Measurements from ENCODE around the gene NUCB2.
"Not testable (repeated sequence)": the region's sequence is repeated elsewhere in the genome, so short reads cannot be mapped to it uniquely, and the experiment has no call there.

The NUCB2 gene

GRCh38 chr11:17266781-17267180 is 9.8 kb upstream of the NUCB2 start:
- TF ChIP-seq, protein P1, sequence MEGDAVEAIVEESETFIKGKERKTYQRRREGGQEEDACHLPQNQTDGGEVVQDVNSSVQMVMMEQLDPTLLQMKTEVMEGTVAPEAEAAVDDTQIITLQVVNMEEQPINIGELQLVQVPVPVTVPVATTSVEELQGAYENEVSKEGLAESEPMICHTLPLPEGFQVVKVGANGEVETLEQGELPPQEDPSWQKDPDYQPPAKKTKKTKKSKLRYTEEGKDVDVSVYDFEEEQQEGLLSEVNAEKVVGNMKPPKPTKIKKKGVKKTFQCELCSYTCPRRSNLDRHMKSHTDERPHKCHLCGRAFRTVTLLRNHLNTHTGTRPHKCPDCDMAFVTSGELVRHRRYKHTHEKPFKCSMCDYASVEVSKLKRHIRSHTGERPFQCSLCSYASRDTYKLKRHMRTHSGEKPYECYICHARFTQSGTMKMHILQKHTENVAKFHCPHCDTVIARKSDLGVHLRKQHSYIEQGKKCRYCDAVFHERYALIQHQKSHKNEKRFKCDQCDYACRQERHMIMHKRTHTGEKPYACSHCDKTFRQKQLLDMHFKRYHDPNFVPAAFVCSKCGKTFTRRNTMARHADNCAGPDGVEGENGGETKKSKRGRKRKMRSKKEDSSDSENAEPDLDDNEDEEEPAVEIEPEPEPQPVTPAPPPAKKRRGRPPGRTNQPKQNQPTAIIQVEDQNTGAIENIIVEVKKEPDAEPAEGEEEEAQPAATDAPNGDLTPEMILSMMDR (IDR thresholded peaks at IDR 0.05; ENCODE audit: low read depth, low read length), result no peak
- Histone ChIP-seq H3K9me3 (no peaks in the 10 kb centered on the region), H3K27me3 (no peaks in the 10 kb centered on the region), H3K4me3 (ENCODE audit: low read depth, low read length) (no peak overlapping the region), H3K4me1 (no peaks in the 10 kb centered on the region), H3K36me3 (no peaks in the 10 kb centered on the region)
- DNase-seq, result no peak

DNA sequence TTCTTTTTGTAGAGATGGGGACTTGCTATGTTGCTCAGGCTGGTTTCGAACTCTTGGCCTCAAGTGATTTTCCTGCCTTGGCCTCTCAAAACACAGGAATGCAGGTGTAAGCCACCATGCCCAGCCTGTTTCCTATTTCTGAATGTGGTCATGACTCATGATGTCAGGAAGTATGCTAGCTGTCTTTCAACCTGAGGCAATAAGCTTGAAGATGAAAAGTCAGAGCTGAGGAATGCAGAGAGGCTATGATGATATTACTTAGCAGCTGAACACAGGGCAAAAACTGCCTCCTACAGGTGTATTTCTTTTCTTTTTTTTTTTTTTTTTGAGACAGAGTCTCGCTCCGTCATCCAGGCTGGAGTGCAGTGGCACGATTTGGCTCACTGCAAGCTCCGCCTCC is 9.0 kb upstream of the NUCB2 start:
- no peaks in the 10 kb centered on the region for H3K9me3 ChIP-seq
- H3K27me3 ChIP-seq, result no peaks in the 10 kb centered on the region

DNA sequence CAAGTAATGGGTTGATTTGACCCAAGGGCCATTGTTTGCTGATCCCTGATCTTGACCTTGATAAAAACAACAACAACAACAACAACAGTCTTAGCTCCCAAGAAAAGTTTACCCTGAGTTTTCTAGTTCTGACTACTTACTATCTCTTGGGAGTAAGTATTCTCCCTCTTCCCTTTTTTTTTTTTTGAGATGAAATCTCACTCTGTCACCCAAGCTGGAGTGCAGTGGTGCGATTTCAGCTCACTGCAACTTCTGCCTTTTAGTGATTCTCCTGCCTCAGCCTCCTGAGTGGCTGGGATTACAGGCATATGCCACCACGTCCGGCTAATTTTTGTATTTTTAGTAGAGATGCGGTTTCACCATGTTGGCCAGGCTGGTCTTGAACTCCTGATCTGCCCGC is 8.0 kb upstream of the NUCB2 start:
- not testable (repeated sequence) for H3K36me3 ChIP-seq; H3K9me3 ChIP-seq; H3K4me1 ChIP-seq; DNase-seq; H3K27me3 ChIP-seq; H3K4me3 ChIP-seq (ENCODE audit: low read depth, low read length)

More for the DNA sequence above, 9.0 kb upstream of the NUCB2 start:
- no peak for DNase-seq
- no peak overlapping the region for H3K4me3 ChIP-seq (ENCODE audit: low read depth, low read length)
- TF ChIP-seq, protein P1 (IDR thresholded peaks at IDR 0.05; ENCODE audit: low read depth, low read length), result no peak
- no peaks in the 10 kb centered on the region for H3K36me3 ChIP-seq
- no peaks in the 10 kb centered on the region for H3K4me1 ChIP-seq

GRCh38 chr11:17268902-17269301 is 7.6 kb upstream of the NUCB2 start:
- TF ChIP-seq, protein P1 (IDR thresholded peaks at IDR 0.05; ENCODE audit: low read depth, low read length), result no peak
- DNase-seq, result no peak

GRCh38 chr11:17272801-17273200 is 3.7 kb upstream of the NUCB2 start:
- Histone ChIP-seq H3K4me3 (ENCODE audit: low read depth, low read length) (no peak overlapping the region), H3K4me1 (no peaks in the 10 kb centered on the region), H3K36me3 (no peaks in the 10 kb centered on the region), H3K9me3 (no peaks in the 10 kb centered on the region), H3K27me3 (no peaks in the 10 kb centered on the region)
- TF ChIP-seq, protein P1 (IDR thresholded peaks at IDR 0.05; ENCODE audit: low read depth, low read length), result no peak
- no peak for DNase-seq

More at GRCh38 chr11:17268902-17269301, 7.6 kb upstream of the NUCB2 start:
- H3K4me1 ChIP-seq, result no peaks in the 10 kb centered on the region
- no peaks in the 10 kb centered on the region for H3K27me3 ChIP-seq
- H3K36me3 ChIP-seq, result no peaks in the 10 kb centered on the region
- H3K9me3 ChIP-seq, result no peaks in the 10 kb centered on the region
- no peak overlapping the region for H3K4me3 ChIP-seq (ENCODE audit: low read depth, low read length)

- no peaks in the 10 kb centered on the region for H3K36me3 ChIP-seq
- no peaks in the 10 kb centered on the region for H3K9me3 ChIP-seq
- TF ChIP-seq, protein P1 (IDR thresholded peaks at IDR 0.05; ENCODE audit: low read depth, low read length), result no peak
- no peaks in the 10 kb centered on the region for H3K27me3 ChIP-seq
- no peak overlapping the region for H3K4me3 ChIP-seq (ENCODE audit: low read depth, low read length)
- H3K4me1 ChIP-seq, result no peaks in the 10 kb centered on the region
- DNase-seq, result no peak
Measured at GRCh38 chr11:17273211-17273610, 3.3 kb upstream of the NUCB2 start.
